Neuronal stem cell (in vitro differentiated cells): Measurements from ENCODE around the gene LRRC37A3.
"Not testable (repeated sequence)": the region's sequence is repeated elsewhere in the genome, so short reads cannot be mapped to it uniquely, and the experiment has no call there.

Source experiments
- DNase-seq: peaks from one replicate; pipeline ENCODE4 v3.0.0-alpha.2; 2013; ENCODE audit warnings: low spot score
- H2AFZ ChIP-seq: one replicate; pipeline ENCODE4 v1.6.1; 2013; ENCODE audit warnings: mild to moderate bottlenecking, low read length, inconsistent platforms
- H2AK5ac ChIP-seq: 2 replicates; pipeline ENCODE4 v1.6.1; 2013; ENCODE audit warnings: low read depth, mild to moderate bottlenecking, inconsistent platforms, low read length, moderate library complexity, mixed read lengths
- H2BK120ac ChIP-seq: 2 replicates; pipeline ENCODE4 v1.6.1; 2013; ENCODE audit warnings: low read depth, mild to moderate bottlenecking, inconsistent platforms, low read length, moderate library complexity, mixed read lengths
- H2BK12ac ChIP-seq: one replicate; pipeline ENCODE4 v1.6.1; 2013; ENCODE audit warnings: low read length, inconsistent platforms
- H2BK15ac ChIP-seq: 2 replicates; pipeline ENCODE4 v1.6.1; 2013; ENCODE audit warnings: mild to moderate bottlenecking, low read length, inconsistent platforms, mixed read lengths
- H2BK5ac ChIP-seq: one replicate; pipeline ENCODE4 v1.6.1; 2013; ENCODE audit warnings: inconsistent platforms, mild to moderate bottlenecking, low read length, moderate library complexity
- H3K14ac ChIP-seq: one replicate; pipeline ENCODE4 v1.6.1; 2013; ENCODE audit warnings: low read length, inconsistent platforms
- H3K18ac ChIP-seq: 2 replicates; pipeline ENCODE4 v1.6.1; 2013; ENCODE audit warnings: low read length, inconsistent platforms
- H3K23ac ChIP-seq: 2 replicates; pipeline ENCODE4 v1.6.1; 2013; ENCODE audit warnings: low read depth, mild to moderate bottlenecking, mixed read lengths, low read length, inconsistent platforms; ENCODE audit not compliant: poor library complexity
- H3K27ac ChIP-seq: replicated peaks from 3 replicates; pipeline ENCODE4 v1.5.1; 2013; ENCODE audit warnings: low read length, inconsistent platforms
- H3K27me3 ChIP-seq, 3 experiments: 2 replicates each; pipeline ENCODE4 v1.6.1; 2013; ENCODE audit warnings: low read length in 3 of 3, mild to moderate bottlenecking in 2 of 3, inconsistent platforms in 1 of 3, low read depth in 1 of 3, mixed read lengths in 1 of 3, moderate library complexity in 1 of 3; ENCODE audit not compliant: control insufficient read depth in 3 of 3, insufficient read depth in 3 of 3
- H3K36me3 ChIP-seq, 2 donors: replicated peaks in 1 of 2; 2 replicates each; pipeline ENCODE4 v1.6.1; 2013; ENCODE audit warnings: low read length in 2 of 2; ENCODE audit not compliant: control insufficient read depth in 2 of 2, insufficient read depth in 2 of 2
- H3K4ac ChIP-seq: 2 replicates; pipeline ENCODE4 v1.6.1; 2013; ENCODE audit warnings: inconsistent platforms, mild to moderate bottlenecking, low read length, moderate library complexity
- H3K4me1 ChIP-seq, 2 donors: 1 replicate in 1 of 2; 2 replicates in 1 of 2; pipeline ENCODE4 v1.6.1; 2013; ENCODE audit warnings: low read length in 2 of 2, low read depth in 1 of 2; ENCODE audit not compliant: control insufficient read depth in 2 of 2, insufficient read depth in 1 of 2
- H3K4me2 ChIP-seq: one replicate; pipeline ENCODE4 v1.6.1; 2013; ENCODE audit warnings: mild to moderate bottlenecking, low read length, inconsistent platforms; ENCODE audit not compliant: insufficient read depth, poor library complexity, severe bottlenecking
- H3K4me3 ChIP-seq, 2 donors: 2 replicates each; pipeline ENCODE4 v1.5.1; 2013; ENCODE audit warnings: low read length in 2 of 2, mild to moderate bottlenecking in 2 of 2, inconsistent platforms in 1 of 2, moderate library complexity in 1 of 2
- H3K79me1 ChIP-seq: one replicate; pipeline ENCODE4 v1.6.1; 2013; ENCODE audit warnings: low read depth, mild to moderate bottlenecking, inconsistent platforms, low read length, moderate library complexity
- H3K9ac ChIP-seq: one replicate; pipeline ENCODE4 v1.6.1; 2013; ENCODE audit warnings: mild to moderate bottlenecking, low read depth, low read length, inconsistent platforms; ENCODE audit not compliant: poor library complexity
- H3K9me3 ChIP-seq, 2 donors: replicated peaks in 1 of 2; 2 replicates each; pipeline versions ENCODE3 to v1.6.1; 2013; ENCODE audit warnings: low read length in 2 of 2, mild to moderate bottlenecking in 2 of 2, inconsistent platforms in 1 of 2, low read depth in 1 of 2, mixed read lengths in 1 of 2, moderate library complexity in 1 of 2; ENCODE audit not compliant: control insufficient read depth in 2 of 2, insufficient read depth in 1 of 2
- H4K8ac ChIP-seq: one replicate; pipeline ENCODE4 v1.6.1; 2013; ENCODE audit warnings: low read depth, mild to moderate bottlenecking, inconsistent platforms, low read length, moderate library complexity
- H4K91ac ChIP-seq: one replicate; pipeline ENCODE4 v1.6.1; 2013; ENCODE audit warnings: low read length, low read depth, mild to moderate bottlenecking, inconsistent platforms; ENCODE audit not compliant: poor library complexity
- WGBS, 2 donors: extraction: QIAGEN DNeasy Blood & Tissue Kit; methylation state at CpG; one replicate each; pipeline ENCODE4 v1.1.7; 2013; ENCODE audit warnings: missing lambda C conversion rate in 2 of 2, mixed read lengths in 1 of 2; ENCODE audit not compliant: insufficient read length in 2 of 2, insufficient replicate concordance in 1 of 2; ENCODE audit errors: extremely low coverage in 2 of 2; 5-methylcytosine and 5-hydroxymethylcytosine counted together

The LRRC37A3 gene

GRCh38 chr17:64843918-64844317 lies 75.4 kb downstream of the LRRC37A3 start:
- H2AFZ ChIP-seq, H2BK120ac ChIP-seq, H4K91ac ChIP-seq, H3K9ac ChIP-seq, H3K79me1 ChIP-seq, H3K27me3 ChIP-seq, H3K4ac ChIP-seq, H4K8ac ChIP-seq, H3K4me1 ChIP-seq, H2BK5ac ChIP-seq, H3K4me3 ChIP-seq, H3K27ac ChIP-seq, H3K23ac ChIP-seq, DNase-seq, H3K36me3 ChIP-seq, H2BK12ac ChIP-seq, H3K4me2 ChIP-seq, H3K14ac ChIP-seq, H2BK15ac ChIP-seq, H3K9me3 ChIP-seq, H3K18ac ChIP-seq, H2AK5ac ChIP-seq: not testable (repeated sequence)
- WGBS, 2 donors: no CpG with 5 or more reads among the region's 8 CpGs

GRCh38 chr17:64842900-64843299 lies 76.4 kb downstream of the LRRC37A3 start:
- not testable (repeated sequence) for H3K79me1 ChIP-seq, H4K91ac ChIP-seq, H3K18ac ChIP-seq, H3K4me3 ChIP-seq, H2AK5ac ChIP-seq, H3K4me2 ChIP-seq, H3K27me3 ChIP-seq, H2BK120ac ChIP-seq, H3K23ac ChIP-seq, H2AFZ ChIP-seq, H3K9ac ChIP-seq, H3K27ac ChIP-seq, H3K36me3 ChIP-seq, H4K8ac ChIP-seq, H3K14ac ChIP-seq, H2BK15ac ChIP-seq, H2BK5ac ChIP-seq, DNase-seq, H3K9me3 ChIP-seq, H3K4ac ChIP-seq, H2BK12ac ChIP-seq, H3K4me1 ChIP-seq
- no CpG with 5 or more reads among the region's 3 CpGs for whole genome bisulfite sequencing, 2 donors

GRCh38 chr17:64840960-64841359 lies 78.3 kb downstream of the LRRC37A3 start:
- not testable (repeated sequence) for H3K4ac ChIP-seq

GRCh38 chr17:64838513-64838912 lies 80.8 kb downstream of the LRRC37A3 start:
- not testable (repeated sequence) for H4K8ac ChIP-seq, H2BK5ac ChIP-seq, H3K23ac ChIP-seq, H3K4me3 ChIP-seq, H3K4ac ChIP-seq, H3K27me3 ChIP-seq, H3K4me2 ChIP-seq, H3K9ac ChIP-seq, DNase-seq, H2AFZ ChIP-seq, H3K79me1 ChIP-seq, H3K9me3 ChIP-seq, H2AK5ac ChIP-seq, H2BK15ac ChIP-seq, H2BK12ac ChIP-seq, H2BK120ac ChIP-seq, H3K4me1 ChIP-seq, H3K18ac ChIP-seq, H3K27ac ChIP-seq, H3K36me3 ChIP-seq, H3K14ac ChIP-seq, H4K91ac ChIP-seq
- no CpG with 5 or more reads among the region's 5 CpGs for WGBS, 2 donors

More at GRCh38 chr17:64840960-64841359, 78.3 kb downstream of the LRRC37A3 start:
- H3K4me1 ChIP-seq, DNase-seq, H3K36me3 ChIP-seq, H3K4me3 ChIP-seq, H3K18ac ChIP-seq, H3K23ac ChIP-seq, H3K27me3 ChIP-seq, H3K27ac ChIP-seq, H2BK15ac ChIP-seq, H4K91ac ChIP-seq, H2BK12ac ChIP-seq, H4K8ac ChIP-seq, H3K9me3 ChIP-seq, H2AK5ac ChIP-seq, H3K79me1 ChIP-seq, H2BK5ac ChIP-seq, H3K9ac ChIP-seq, H2AFZ ChIP-seq, H2BK120ac ChIP-seq, H3K4me2 ChIP-seq, H3K14ac ChIP-seq: not testable (repeated sequence)
- WGBS, 2 donors: no CpG with 5 or more reads among the region's 2 CpGs
